Right lobe of liver (tissue), 4 donors: ENCODE measurements around the gene GXYLT2.

Source experiments
- CTCF ChIP-seq, 4 donors: fragments of 200-600 bp in 3 of 4; fragments of 450-650 bp in 1 of 4; IDR thresholded peaks; one replicate each; pipeline versions ENCODE4 v1.5.1 to v1.8.0; 2016 to 2022; ENCODE audit warnings: antibody characterized with exemption in 4 of 4, mild to moderate bottlenecking in 2 of 4
- POLR2A ChIP-seq: fragments of 450-650 bp; IDR thresholded peaks from one replicate; pipeline ENCODE4 v1.6.1; 2017; ENCODE audit warnings: antibody characterized with exemption, mild to moderate bottlenecking
- donor health status: DM: no; HTN: no; CAD: no.
- donor health status: DM: no; HTN: no; CAD: no.
- donor health status: DM: no; HTN: yes; CAD: no.

- TF ChIP-seq CTCF (IDR thresholded peaks at IDR 0.05): no peak
- TF ChIP-seq POLR2A: no peak
Observed at GRCh38 chr3:72887705-72888545, at the start of gene GXYLT2.
